H1 (cell line): ENCODE results near the gene MAGI2. TPM values are rescaled to one million over a fixed set of nuclear protein-coding genes. Genes with fewer than 3 reads are reported as not detected.

Experiments used
- CTCF ChIA-PET: fragments of 300-600 bp; sonication (Branson Sonifier 250); formaldehyde crosslinking; loops from one replicate; lab custom pipeline; 2021; ENCODE audit not compliant: partially characterized antibody; lab: Charles Lee
- POLR2A ChIA-PET: fragments of 300-600 bp; sonication (Branson Sonifier 250); formaldehyde crosslinking; loops from one replicate; lab custom pipeline; 2021; ENCODE audit warnings: inconsistent platforms; ENCODE audit not compliant: partially characterized antibody; lab: Charles Lee
- DNase-seq, 2 experiments: peaks; one replicate each; pipeline versions ENCODE4 v3.0.0 to v3.0.0-alpha.2; 2010 to 2022; ENCODE audit warnings: low spot score in 2 of 2, low read depth in 1 of 2, mixed read lengths in 1 of 2
- FAIRE-seq: peaks from 2 replicates; lab custom pipeline; 2011; peaks lifted over from hg19 to GRCh38; lab: Jason Lieb, UNC
- H2AFZ ChIP-seq: 2 replicates; pipeline ENCODE4 v1.8.1; 2012; ENCODE audit warnings: low read length, inconsistent platforms
- H2AK5ac ChIP-seq: 2 replicates; pipeline ENCODE4 v1.6.1; 2013; ENCODE audit warnings: low read depth, low read length
- H2BK120ac ChIP-seq: replicated peaks from 2 replicates; pipeline ENCODE3; 2013; ENCODE audit warnings: low read depth, low read length, inconsistent platforms
- H2BK12ac ChIP-seq: 2 replicates; pipeline ENCODE4 v1.6.1; 2013; ENCODE audit warnings: low read depth, low read length
- H2BK15ac ChIP-seq: 2 replicates; pipeline ENCODE4 v1.6.1; 2013; ENCODE audit warnings: low read length
- H2BK20ac ChIP-seq: 2 replicates; pipeline ENCODE4 v1.6.1; 2013; ENCODE audit warnings: low read length
- H2BK5ac ChIP-seq: 2 replicates; pipeline ENCODE4 v1.6.1; 2013; ENCODE audit warnings: low read depth, low read length
- H3K14ac ChIP-seq: 2 replicates; pipeline ENCODE4 v1.6.1; 2013; ENCODE audit warnings: inconsistent platforms; ENCODE audit not compliant: insufficient read length
- H3K18ac ChIP-seq: 2 replicates; pipeline ENCODE4 v1.6.1; 2013; ENCODE audit warnings: low read length; ENCODE audit errors: extremely low read depth
- H3K23ac ChIP-seq: 2 replicates; pipeline ENCODE4 v1.6.1; 2013; ENCODE audit warnings: inconsistent platforms; ENCODE audit not compliant: insufficient read length
- H3K23me2 ChIP-seq: 2 replicates; pipeline ENCODE4 v1.6.1; 2013; ENCODE audit warnings: low read depth, low read length
- H3K27ac ChIP-seq: 2 replicates; pipeline ENCODE4 v1.6.1; 2011; ENCODE audit warnings: low read depth, low read length, inconsistent platforms
- H3K27me3 ChIP-seq, 4 experiments: replicated peaks in 1 of 4; 1 replicate in 1 of 4; 2 replicates in 3 of 4; pipeline versions ENCODE4 v1.6.1 to v1.8.1; 2011 to 2013; ENCODE audit warnings: low read length in 3 of 4, mild to moderate bottlenecking in 3 of 4, inconsistent platforms in 2 of 4, mixed read lengths in 2 of 4, moderate library complexity in 1 of 4; ENCODE audit not compliant: control insufficient read depth in 3 of 4, insufficient read depth in 3 of 4; ENCODE audit errors: extremely low read depth in 1 of 4
- H3K36me3 ChIP-seq, 4 experiments: 2 replicates each; pipeline versions ENCODE4 v1.6.1 to v1.8.1; 2011 to 2013; ENCODE audit warnings: mild to moderate bottlenecking in 4 of 4, low read length in 3 of 4, moderate library complexity in 2 of 4, control low read depth in 1 of 4, inconsistent platforms in 1 of 4; ENCODE audit not compliant: insufficient read depth in 4 of 4, control insufficient read depth in 2 of 4
- H3K4ac ChIP-seq: replicated peaks from 2 replicates; pipeline ENCODE3; 2013; ENCODE audit warnings: low read length, low read depth, mixed read lengths, inconsistent platforms; ENCODE audit not compliant: insufficient read length
- H3K4me1 ChIP-seq, 4 experiments: replicated peaks in 1 of 4; 1 replicate in 1 of 4; 2 replicates in 3 of 4; pipeline versions ENCODE4 v1.6.1 to v1.8.1; 2011 to 2013; ENCODE audit warnings: low read length in 3 of 4, inconsistent platforms in 2 of 4, mixed read lengths in 1 of 4; ENCODE audit not compliant: insufficient read depth in 4 of 4, control insufficient read depth in 3 of 4
- H3K4me2 ChIP-seq, 2 experiments: 2 replicates each; pipeline versions ENCODE4 v1.6.1 to v1.8.1; 2011 to 2013; ENCODE audit warnings: low read depth in 2 of 2, low read length in 2 of 2, control low read depth in 1 of 2, inconsistent platforms in 1 of 2, mild to moderate bottlenecking in 1 of 2; ENCODE audit not compliant: insufficient read depth in 1 of 2
- H3K4me3 ChIP-seq, 4 experiments: fragments of 200-600, 300-600 bp in 1 of 4; sonication (generic), shearing (Covaris generic), sonication (Bioruptor Twin) in 1 of 4; 2 replicates each; pipeline versions ENCODE4 v1.5.1 to v1.8.1; 2011 to 2016; ENCODE audit warnings: low read length in 4 of 4, low read depth in 3 of 4, control low read depth in 2 of 4, inconsistent platforms in 2 of 4, mild to moderate bottlenecking in 2 of 4, mixed read lengths in 1 of 4, moderate library complexity in 1 of 4; ENCODE audit not compliant: insufficient read depth in 2 of 4; ENCODE audit errors: extremely low read depth in 1 of 4
- H3K56ac ChIP-seq: replicated peaks from 2 replicates; pipeline ENCODE3; 2013; ENCODE audit warnings: low read depth, mild to moderate bottlenecking, mixed read lengths, low read length, inconsistent platforms; ENCODE audit not compliant: insufficient read length
- H3K79me1 ChIP-seq: 2 replicates; pipeline ENCODE4 v1.6.1; 2013; ENCODE audit warnings: low read depth, low read length, control low read depth
- H3K79me2 ChIP-seq, 2 experiments: 2 replicates each; pipeline versions ENCODE4 v1.6.1 to v1.8.1; 2012 to 2013; ENCODE audit warnings: low read length in 2 of 2, mild to moderate bottlenecking in 2 of 2, inconsistent platforms in 1 of 2; ENCODE audit not compliant: insufficient read depth in 2 of 2, control insufficient read depth in 1 of 2
- H3K9ac ChIP-seq, 4 experiments: replicated peaks in 1 of 4; 1 replicate in 1 of 4; 2 replicates in 3 of 4; pipeline versions ENCODE4 v1.6.1 to v1.8.1; 2011 to 2013; ENCODE audit warnings: low read depth in 3 of 4, low read length in 3 of 4, control low read depth in 2 of 4, mild to moderate bottlenecking in 2 of 4, moderate library complexity in 2 of 4, inconsistent platforms in 1 of 4; ENCODE audit errors: extremely low read depth in 1 of 4
- H3K9me3 ChIP-seq, 2 experiments: 2 replicates each; pipeline versions ENCODE4 v1.6.1 to v1.8.1; 2012 to 2013; ENCODE audit warnings: mild to moderate bottlenecking in 2 of 2, moderate library complexity in 2 of 2, control low read depth in 1 of 2, inconsistent platforms in 1 of 2, low read depth in 1 of 2, low read length in 1 of 2, mixed read lengths in 1 of 2; ENCODE audit not compliant: insufficient read depth in 2 of 2
- H4K20me1 ChIP-seq, 2 experiments: replicated peaks in 1 of 2; 2 replicates each; pipeline versions ENCODE3 to v1.8.1; 2011 to 2013; ENCODE audit warnings: inconsistent platforms in 2 of 2, low read length in 2 of 2, mild to moderate bottlenecking in 1 of 2; ENCODE audit not compliant: insufficient read depth in 2 of 2, control insufficient read depth in 1 of 2
- H4K5ac ChIP-seq: 2 replicates; pipeline ENCODE4 v1.6.1; 2013; ENCODE audit warnings: low read length, low read depth, mixed read lengths, inconsistent platforms; ENCODE audit not compliant: insufficient read length
- H4K8ac ChIP-seq: 2 replicates; pipeline ENCODE4 v1.8.0; 2013; ENCODE audit warnings: mild to moderate bottlenecking, moderate library complexity, low read length, inconsistent platforms; ENCODE audit not compliant: insufficient read depth; ENCODE audit errors: extremely low read depth
- H4K91ac ChIP-seq: replicated peaks from 2 replicates; pipeline ENCODE3; 2013; ENCODE audit warnings: low read length, mixed read lengths, inconsistent platforms; ENCODE audit not compliant: insufficient read length
- CTCF ChIP-seq, 3 experiments: IDR thresholded peaks; 1 replicate in 2 of 3; 2 replicates in 1 of 3; pipeline versions ENCODE4 v1.5.1 to v1.6.1; 2011; ENCODE audit warnings: low read length in 3 of 3, mild to moderate bottlenecking in 3 of 3, inconsistent platforms in 2 of 3, low read depth in 1 of 3, moderate library complexity in 1 of 3; ENCODE audit not compliant: insufficient read depth in 1 of 3; ENCODE audit errors: control extremely low read depth in 1 of 3
- E2F6 ChIP-seq: IDR thresholded peaks from 2 replicates; pipeline ENCODE4 v1.6.1; 2012; ENCODE audit warnings: inconsistent platforms
- GABPA ChIP-seq: IDR thresholded peaks from 2 replicates; pipeline ENCODE4 v1.6.1; 2011; ENCODE audit warnings: mild to moderate bottlenecking, low read length, moderate library complexity, borderline replicate concordance; ENCODE audit not compliant: insufficient read depth
- HDAC6 ChIP-seq: IDR thresholded peaks from one replicate; pipeline ENCODE4 v1.7.1; 2012; ENCODE audit warnings: low read depth, mild to moderate bottlenecking, inconsistent platforms, low read length, moderate library complexity
- JUN ChIP-seq: IDR thresholded peaks from 2 replicates; pipeline ENCODE4 v1.6.1; 2011; ENCODE audit warnings: low read depth, mild to moderate bottlenecking, improper control_type of control experiment, low read length
- KDM1A ChIP-seq: fragments of 200-600, 300-600 bp; sonication (generic); IDR thresholded peaks from 2 replicates; pipeline ENCODE4 v1.7.1; 2016; ENCODE audit warnings: mild to moderate bottlenecking, low read length, borderline replicate concordance
- RXRA ChIP-seq: IDR thresholded peaks from 2 replicates; pipeline ENCODE4 v1.6.1; 2011; ENCODE audit warnings: low read depth, mild to moderate bottlenecking, low read length, moderate library complexity; ENCODE audit not compliant: insufficient read depth
- SIX5 ChIP-seq: IDR thresholded peaks from 2 replicates; pipeline ENCODE4 v1.6.1; 2011; ENCODE audit warnings: mild to moderate bottlenecking, low read depth, low read length
- TAF1 ChIP-seq: IDR thresholded peaks from 2 replicates; pipeline ENCODE4 v1.6.1; 2011; ENCODE audit warnings: mild to moderate bottlenecking, low read depth, low read length
- ZNF274 ChIP-seq: IDR thresholded peaks from 2 replicates; pipeline ENCODE4 v1.7.0; 2012; ENCODE audit warnings: low read length, borderline replicate concordance; ENCODE audit errors: extremely low read depth
- WGBS, 2 experiments: shearing (Covaris generic) in 1 of 2; methylation state at CpG; one replicate each; pipeline versions ENCODE4 v1.1.6 to v1.1.7; 2013 to 2015; ENCODE audit warnings: low lambda C conversion rate in 2 of 2, mixed read lengths in 2 of 2, inconsistent platforms in 1 of 2, low coverage in 1 of 2, missing lambda C conversion rate in 1 of 2; ENCODE audit not compliant: insufficient replicate concordance in 2 of 2, insufficient coverage in 1 of 2, insufficient read length in 1 of 2; ENCODE audit errors: extremely low coverage in 1 of 2, missing lambda C conversion rate in 1 of 2; 5-methylcytosine and 5-hydroxymethylcytosine counted together
- polyA plus RNA-seq, 7 experiments: library from polyadenylated mRNA; depleted of rRNA in 3 of 7; stranded (reverse) in 5 of 7; unstranded in 2 of 7; fragments of >200 nt in 5 of 7; fragments of 200-250 nt in 2 of 7; gene quantifications; 1 replicate in 5 of 7; 2 replicates in 1 of 7; 4 replicates in 1 of 7; pipeline versions ENCODE4 v1.2.1 to v1.2.3, GENCODE V29; 2011 to 2013; ENCODE audit warnings: missing spikeins in 2 of 7, mixed read lengths in 2 of 7
- total RNA-seq: library from RNA; stranded (reverse); fragmentation: NEBNext Ultra II Directional; extraction: Animal tissue kit (Norgen Biotek cat#: 25700); gene quantifications from 2 replicates; pipeline ENCODE4 v1.2.1, GENCODE V29; 2021

Gene MAGI2
- total and polyA plus RNA-seq, 2 of the 8 experiments (the other 6 are each of a cell fraction or from before 2014, with no cell fraction given) = 6.0 to 27.3 TPM

GRCh38 chr7:78311181-78311580 lies 1142.3 kb downstream of the MAGI2 start:
- H3K27me3 ChIP-seq = no peaks in the 10 kb centered on the region
- H3K4me1 ChIP-seq = no peaks in the 10 kb centered on the region; a peak in 1 of 7 replicates
- no peaks in the 10 kb centered on the region for H3K79me2 ChIP-seq
- no peak overlapping the region for H3K9ac ChIP-seq
- H3K9me3 ChIP-seq = no peaks in the 10 kb centered on the region
- no peak overlapping the region for H4K91ac ChIP-seq
- TF ChIP-seq GABPA (no peak), CTCF (IDR thresholded peaks at IDR 0.05; ENCODE audit: control extremely low read depth in 1 of 3, insufficient read depth in 1 of 3, low read depth in 1 of 3, low read length in 3 of 3) (no peak), SIX5 (no peak), KDM1A (no peak), JUN (no peak), HDAC6 (no peak), RXRA (no peak), TAF1 (no peak), E2F6 (no peak), ZNF274 (no peak)
- no peak overlapping the region for H4K8ac ChIP-seq
- no peaks in the 10 kb centered on the region for H3K79me1 ChIP-seq
- no peak overlapping the region for H3K4me3 ChIP-seq
- no peak overlapping the region for H4K5ac ChIP-seq
- ChIA-PET CTCF (interaction anchor here (0.5 kb wide), 1 partner anchor 37 kb away, joined by 3 read pairs; no protein-coding TSS in a partner anchor), POLR2A (no interaction called here)
- no peak overlapping the region for H3K23ac ChIP-seq
- H2AK5ac ChIP-seq = no peak overlapping the region
- no peak overlapping the region for H2AFZ ChIP-seq
- H2BK15ac ChIP-seq = no peak overlapping the region
- no peak overlapping the region for H2BK20ac ChIP-seq
- no peak overlapping the region for H3K14ac ChIP-seq
- no peak for DNase-seq
- H3K27ac ChIP-seq = no peak overlapping the region
- H3K18ac ChIP-seq = no peak overlapping the region
- no peaks in the 10 kb centered on the region for H3K23me2 ChIP-seq
- H2BK120ac ChIP-seq = no peak overlapping the region
- H2BK12ac ChIP-seq = no peak overlapping the region
- no peaks in the 10 kb centered on the region for H3K36me3 ChIP-seq
- H3K4me2 ChIP-seq = no peak overlapping the region
- H2BK5ac ChIP-seq = no peak overlapping the region
- FAIRE-seq = no peak
- 100% methylated on average over 2 of the region's 2 CpGs; no CpG with 5 or more reads in 1 of the 2 experiments for WGBS, 2 experiments
- no peaks in the 10 kb centered on the region for H4K20me1 ChIP-seq
- H3K56ac ChIP-seq = no peak overlapping the region
- H3K4ac ChIP-seq = no peak overlapping the region
